HG02870 (cell line): ENCODE data around the gene SLC9A2.

ENCODE experiments used
- ATAC-seq: cut with Tn5 transposase; IDR thresholded peaks from one replicate; pipeline ENCODE4 v1.9.1; 2021; ENCODE audit warnings: mild to moderate bottlenecking, moderate library complexity; ENCODE audit not compliant: unreplicated experiment

Gene SLC9A2

DNA sequence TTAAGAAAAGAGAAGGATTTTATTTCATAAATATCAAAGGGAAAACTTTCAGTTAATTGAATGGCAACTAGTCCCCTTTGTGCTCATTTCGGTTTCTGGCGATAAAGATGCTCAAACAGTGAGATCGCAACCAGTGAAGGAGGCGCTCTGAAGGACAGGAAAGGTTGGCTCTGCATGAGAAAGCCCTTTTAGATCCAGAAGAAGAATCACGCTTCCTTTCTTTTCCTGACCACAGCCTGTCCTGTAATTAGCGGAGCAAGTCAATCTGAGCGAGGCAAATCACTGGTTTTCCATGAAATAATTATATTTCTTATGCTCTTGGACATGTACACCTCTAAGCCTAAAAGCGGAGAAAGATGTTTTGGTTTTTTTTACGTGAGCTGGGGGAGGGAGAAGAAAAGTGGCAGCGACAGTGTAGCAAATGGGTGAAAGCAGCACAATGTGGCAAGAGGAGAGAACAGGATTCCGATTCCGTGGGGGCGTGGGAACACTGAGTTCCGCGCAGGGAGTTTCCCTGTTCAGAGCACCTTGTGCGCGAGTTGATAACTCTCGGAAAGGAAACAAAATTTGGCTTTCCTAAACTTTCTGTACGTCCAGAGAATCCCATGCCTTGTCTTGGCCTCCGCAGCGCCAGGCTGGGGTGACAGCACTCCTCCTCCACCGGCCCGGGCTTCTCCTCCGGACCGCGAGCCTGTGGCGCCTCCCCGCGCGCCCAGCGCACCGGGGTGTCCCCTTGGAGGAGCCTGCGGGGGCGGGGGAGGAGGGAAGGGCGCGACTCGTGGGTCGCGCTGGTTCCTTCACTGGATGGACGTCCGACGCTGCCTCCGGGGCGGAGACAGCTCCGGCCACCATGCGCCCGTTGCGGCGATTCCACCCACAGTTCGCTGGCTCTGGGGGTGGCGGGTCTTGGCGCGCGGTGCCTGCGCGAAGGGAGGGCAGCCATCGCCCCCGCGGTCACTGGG, 620 bp upstream of the SLC9A2 start:
- no peak for ATAC-seq

DNA sequence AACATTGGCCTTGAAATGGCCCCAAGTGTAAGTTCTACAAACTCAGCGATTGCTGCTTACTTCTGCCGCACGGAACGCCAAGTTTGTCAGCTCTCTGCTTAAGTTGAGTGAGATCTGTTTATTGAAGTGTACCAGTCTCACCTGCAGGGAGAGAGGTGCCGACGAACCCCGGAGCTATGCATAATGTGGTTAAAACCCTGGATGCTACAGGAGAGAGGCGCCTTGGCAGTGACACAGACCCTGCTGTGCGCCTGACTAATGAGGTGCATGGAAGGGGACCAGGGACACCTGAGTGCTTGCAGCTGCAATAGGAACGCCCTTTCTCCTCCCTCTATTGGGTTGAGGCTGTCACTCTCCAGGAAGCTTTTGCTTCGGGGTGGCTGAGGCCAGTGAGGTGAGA, 979 bp downstream of the SLC9A2 start:
- ATAC-seq = no peak

DNA sequence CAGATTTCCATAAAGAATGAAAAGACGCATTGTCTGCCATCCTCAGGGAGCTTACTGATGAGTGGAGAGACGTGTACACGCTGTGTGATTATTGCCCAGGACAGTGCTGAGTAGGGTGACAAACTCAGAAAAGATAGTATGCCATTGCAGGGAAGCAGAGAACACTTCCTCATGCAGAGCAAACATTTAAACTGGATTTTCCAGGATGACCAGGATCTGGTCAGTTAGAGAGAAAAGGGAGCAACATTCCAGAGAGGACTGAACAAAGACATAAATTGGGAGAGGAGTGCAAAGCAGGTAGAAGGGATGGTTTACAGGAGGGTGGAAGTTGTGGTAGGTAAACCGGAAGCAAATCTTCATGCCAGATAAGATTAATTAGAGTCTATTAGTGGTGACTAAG, 2.3 kb downstream of the SLC9A2 start:
- ATAC-seq = no peak

DNA sequence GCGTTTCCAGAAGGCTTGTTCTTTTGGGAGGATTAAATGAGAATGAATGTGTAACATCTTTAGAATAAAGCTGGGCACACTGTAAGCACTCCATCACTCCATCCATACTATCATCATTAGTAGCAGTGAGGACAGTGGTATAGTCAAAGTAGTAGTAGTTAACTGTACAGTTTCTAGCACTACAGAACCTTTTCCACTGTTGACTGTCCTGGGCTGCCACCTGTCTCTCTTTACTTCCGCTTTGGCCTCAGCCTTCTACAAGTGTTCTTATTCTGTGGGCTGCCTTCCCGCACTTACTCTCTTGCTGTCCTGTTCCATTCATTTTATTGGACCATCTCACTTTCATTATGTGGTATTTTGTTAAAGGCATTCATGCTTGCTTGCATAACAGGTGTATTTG, 3.3 kb downstream of the SLC9A2 start:
- peak; percentile 64 for ATAC-seq

DNA sequence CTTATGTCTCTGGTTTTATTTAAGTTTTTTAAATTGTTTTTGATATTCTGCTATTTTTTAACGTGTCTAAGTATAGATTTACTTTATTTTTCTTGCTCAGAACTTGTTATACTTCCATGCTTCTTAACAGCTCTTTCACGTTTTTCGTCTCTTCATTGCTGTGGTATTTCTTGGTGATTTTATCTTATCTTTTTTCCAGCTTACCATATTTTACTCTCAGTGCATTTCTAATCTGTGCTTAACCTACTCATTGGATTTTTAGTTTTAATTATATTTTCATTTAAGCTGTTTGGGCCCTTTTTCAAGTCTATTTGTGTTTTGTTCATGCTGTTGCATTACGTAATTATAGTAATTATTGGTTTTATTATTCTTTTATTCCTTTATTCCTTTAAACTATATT, 11.1 kb downstream of the SLC9A2 start:
- no peak for ATAC-seq

DNA sequence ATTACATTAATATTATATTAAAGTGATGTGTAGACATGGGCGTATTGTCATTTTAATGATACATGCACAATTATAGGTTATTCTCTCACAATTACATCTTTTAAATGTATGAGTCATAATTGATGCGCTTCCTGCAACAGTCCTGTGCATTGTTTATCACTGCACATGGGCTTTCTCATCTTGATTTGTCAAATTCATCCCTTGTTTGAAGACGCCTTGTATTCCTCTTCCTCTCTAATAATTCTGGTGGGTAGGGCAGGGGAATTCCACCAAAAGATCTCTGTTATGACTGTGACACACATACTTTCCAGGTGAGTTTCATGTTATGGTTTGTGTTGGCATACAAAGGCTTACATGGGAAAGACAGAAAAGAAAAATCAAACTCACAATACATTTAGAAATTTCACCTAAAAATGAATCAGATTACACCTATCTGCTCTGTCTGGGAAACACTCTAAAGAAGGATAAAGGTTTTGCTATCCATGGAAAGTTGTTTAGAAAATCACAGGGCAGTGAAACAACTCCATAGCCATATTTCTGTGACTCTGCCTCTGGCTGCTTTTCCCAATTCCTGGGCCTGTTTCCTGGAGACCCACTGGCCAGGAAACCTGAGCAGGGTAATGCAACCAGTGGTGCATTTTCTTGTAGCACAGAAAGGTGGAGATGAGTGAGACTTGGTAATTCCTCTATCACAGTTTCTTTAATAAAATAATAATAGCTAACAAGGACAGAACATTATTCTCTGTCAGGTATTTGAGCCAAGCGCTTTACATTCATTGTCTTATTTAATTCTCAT, 13.2 kb downstream of the SLC9A2 start:
- peak; percentile 55 for ATAC-seq

DNA sequence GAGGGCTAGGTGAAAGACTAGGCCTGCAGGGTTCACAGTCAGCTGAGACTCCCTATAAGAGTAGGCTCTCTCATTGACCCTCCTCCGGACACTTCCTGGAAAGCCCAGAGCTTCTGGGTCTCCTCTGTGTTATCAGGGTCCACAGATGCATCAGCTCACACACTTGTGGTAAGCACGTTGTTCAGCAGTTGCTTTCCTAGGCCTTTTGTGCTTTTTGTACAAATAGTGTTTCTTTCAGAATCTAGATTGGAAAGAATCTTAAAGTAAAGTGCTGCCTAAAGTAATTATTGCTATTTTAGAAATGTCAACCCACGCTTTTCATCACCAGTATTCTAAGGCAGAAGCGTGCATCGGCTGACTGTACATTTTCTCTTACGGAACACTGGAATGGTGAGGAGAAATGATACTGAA, 15.5 kb downstream of the SLC9A2 start:
- ATAC-seq = no peak

DNA sequence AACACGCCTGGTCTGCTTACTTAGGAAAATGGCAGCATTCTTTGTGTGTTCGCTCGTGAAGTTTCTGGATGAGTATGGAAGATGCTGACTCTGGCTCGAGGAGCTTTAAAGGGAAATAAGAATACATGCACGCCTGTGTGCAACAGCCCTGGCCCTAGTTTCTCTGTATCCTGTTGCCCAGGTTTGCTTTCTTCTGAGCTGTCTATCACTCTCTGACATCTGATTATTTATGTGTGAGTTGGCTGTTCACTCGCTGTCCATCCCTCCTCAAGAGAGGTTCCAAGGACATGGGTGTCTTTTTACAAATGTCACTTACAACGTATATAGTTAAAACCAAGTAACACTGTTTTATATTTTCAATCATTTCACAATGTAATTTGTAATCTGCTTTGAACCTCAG, 16.0 kb downstream of the SLC9A2 start:
- no peak for ATAC-seq

DNA sequence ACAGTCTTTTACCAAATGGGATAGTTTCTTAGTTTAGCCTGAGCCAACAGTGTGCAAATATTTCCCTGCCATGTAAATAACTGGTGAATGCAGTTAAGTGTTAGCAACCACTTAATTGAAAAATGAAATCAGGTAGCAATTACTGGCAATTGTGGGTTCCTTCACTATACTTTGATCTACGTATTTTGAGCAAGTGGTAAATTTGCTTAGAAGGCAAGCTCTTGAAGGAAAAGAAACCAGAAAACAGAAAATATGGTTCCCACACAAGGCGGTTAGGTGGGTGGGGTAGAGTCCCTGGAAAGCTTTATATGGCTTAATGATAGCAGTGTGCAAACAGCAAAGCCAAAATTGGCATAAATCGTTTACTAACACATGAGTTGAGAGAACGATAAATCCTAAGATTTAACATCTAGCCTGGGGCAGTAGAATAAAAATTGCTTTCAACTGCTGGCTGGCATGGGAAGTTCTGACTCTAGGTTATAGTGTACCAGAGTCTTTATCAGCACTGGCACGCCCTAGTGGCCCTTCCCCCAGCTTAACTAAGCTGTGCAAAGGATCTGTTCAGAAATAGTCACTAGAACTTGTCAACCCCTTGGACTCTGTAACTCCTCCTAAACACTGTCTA, 17.0 kb downstream of the SLC9A2 start:
- ATAC-seq = no peak

DNA sequence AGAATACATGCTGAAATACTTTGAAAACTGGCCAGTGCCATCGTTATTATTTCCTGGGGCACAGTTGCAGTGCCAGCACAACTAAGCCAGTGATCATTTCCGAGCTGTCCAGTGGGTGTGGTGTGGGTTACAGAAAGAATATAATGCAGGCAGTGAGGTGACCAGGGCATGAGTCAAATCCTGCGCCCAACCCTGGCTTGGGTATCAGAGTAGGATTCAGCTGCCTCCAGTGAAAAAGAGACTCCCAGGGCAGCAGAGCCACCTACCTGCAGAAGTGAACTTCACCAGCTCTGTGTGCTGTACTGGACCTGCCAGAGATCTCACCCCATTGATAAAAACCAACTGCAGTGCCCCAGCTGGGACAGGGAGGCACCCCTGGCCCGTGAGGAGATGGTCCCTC, 18.0 kb downstream of the SLC9A2 start:
- no peak for ATAC-seq

DNA sequence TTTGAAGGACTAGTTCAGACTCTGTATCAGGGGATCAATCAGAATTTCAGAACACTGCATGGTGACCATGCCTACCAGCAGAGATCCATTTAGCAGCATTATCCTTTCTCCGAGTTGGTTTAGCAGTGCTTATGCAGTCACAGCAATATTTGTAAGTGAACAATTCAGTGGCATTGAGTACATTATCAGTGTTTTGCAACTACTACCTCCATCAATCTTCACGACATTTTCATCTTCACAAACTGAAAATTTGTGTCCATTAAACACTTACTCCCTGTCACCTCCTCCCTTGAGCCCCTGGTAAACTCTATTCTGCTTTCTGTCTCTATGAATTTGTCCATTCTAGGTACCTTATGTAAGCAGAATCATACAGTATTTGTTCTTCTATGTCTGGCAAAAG, 20.1 kb downstream of the SLC9A2 start:
- no peak for ATAC-seq

DNA sequence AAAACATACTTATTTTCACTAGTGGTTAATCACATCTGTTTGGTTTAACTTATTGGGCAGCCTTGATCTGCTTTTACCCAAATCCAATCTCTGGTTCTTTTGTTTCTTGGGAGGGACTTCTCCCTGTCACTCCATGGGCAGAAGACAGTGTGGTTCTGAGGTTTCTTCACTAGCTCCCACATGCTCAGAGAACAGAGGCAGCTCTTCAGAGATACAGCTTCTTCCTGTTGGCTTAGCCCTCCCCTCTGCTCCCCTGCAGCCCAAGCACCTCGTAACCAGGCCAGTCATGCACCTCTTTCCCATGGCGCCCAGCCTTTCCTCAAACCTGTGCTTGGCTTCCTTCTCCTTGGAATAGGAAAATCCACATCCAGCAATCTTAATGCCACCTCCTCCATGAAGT, 32.8 kb downstream of the SLC9A2 start:
- no peak for ATAC-seq

DNA sequence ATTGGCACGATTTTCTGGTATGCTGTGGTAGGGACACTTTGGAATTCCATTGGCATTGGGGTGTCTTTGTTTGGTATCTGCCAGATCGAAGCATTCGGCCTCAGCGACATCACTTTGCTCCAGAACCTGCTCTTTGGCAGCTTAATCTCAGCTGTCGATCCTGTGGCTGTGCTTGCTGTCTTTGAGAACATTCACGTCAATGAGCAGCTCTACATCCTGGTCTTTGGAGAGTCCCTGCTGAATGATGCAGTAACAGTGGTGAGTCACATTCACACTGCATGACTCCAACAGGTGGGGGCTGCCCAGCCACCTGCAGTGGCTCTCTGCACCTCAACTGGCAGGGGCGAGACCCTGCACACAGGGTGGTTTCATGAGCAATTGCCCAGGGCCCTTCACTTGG, 38.4 kb downstream of the SLC9A2 start:
- ATAC-seq = peak; percentile 61

DNA sequence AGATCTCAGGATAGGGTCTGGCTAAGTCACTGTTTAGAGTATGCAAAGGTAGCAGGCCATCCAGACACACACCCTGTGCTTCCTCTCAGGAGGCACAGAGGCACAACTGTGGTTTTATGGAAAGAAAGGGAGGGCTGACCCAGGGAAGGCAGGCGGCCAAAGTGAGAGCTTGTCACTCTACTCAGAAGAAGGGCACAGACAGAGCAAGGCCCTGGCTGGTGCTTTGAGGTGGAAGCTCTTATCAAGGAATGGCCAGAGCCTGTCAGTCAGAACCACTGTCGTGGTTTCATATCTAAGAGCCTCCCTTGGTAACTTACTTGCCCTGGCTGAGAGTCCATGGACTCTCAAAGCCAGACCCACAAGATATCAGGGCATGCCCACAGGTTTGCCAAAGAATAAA, 40.7 kb downstream of the SLC9A2 start:
- ATAC-seq = no peak

DNA sequence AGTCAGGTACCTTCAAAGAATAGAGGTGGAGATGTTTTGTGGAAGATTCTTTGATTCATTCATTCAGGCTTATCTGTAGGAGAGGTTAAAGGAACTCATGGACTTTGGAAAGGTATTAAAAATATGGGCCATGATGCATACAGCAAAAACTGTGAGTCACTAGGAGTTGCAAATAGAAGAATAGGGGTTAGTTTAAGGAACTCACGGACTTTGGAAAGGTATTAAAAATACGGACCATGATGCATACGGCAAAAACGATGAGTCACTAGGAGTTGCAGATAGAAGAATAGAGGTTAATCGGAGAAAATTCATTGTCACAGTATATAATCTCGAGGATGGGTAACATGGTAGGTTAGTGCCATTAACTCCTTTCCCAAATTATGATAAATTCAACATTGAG, 41.2 kb downstream of the SLC9A2 start:
- ATAC-seq = no peak

DNA sequence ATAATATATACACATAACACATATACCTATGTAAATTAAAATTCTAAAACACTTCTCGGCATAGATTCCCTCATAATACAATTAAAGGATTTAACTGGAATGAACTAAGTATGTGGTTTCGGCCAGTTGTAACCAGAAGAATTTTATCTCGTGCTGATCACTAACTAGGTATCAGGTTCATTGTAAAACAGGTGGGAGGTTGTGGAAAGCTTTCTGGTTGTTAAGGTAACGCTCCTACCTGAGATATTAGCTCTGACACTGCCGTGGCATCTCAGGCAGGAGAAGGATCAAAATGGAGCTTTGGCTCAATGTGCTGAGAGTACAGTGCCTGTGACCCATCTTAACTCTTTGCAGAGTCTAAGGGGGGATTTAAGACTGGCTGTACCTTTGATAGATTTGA, 42.5 kb downstream of the SLC9A2 start:
- ATAC-seq = no peak

DNA sequence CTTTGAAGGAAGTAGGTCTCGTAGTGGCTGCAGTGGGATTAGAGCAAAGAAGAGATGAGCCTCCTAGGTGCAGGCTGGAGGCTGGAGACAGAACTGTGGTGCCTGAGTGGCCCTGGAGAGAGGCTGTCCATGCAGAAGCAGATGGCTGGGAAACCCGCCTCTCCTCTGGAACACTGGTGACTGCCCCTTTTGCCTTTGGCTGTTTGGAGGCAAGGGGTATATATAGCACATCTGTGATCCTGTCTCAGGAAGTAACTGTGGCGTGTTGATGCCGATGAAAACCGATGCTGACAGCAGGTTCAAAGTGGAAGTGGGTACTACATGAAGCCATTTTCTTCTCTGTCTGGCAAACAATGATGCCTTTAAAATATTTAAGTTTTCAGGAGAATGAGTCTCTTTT, 43.5 kb downstream of the SLC9A2 start:
- no peak for ATAC-seq

DNA sequence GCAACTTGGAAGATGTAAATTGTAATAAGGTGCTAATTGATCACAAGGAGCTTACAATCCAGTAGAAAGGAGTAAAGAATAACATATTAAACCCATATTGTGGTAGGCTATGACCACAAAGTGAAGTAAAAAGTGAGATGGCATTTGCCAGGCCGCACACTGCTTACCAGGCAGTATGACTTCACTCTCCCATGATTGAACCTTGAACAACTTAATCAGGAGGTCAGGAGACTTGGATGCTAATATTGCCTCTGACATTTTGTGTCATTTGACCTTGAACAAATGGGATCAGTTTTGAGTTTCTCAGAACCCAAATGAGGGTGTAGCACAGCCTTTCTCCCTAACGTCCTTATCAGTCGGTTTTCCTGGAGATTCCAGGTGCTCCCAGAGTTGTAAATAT, 44.0 kb downstream of the SLC9A2 start:
- no peak for ATAC-seq

DNA sequence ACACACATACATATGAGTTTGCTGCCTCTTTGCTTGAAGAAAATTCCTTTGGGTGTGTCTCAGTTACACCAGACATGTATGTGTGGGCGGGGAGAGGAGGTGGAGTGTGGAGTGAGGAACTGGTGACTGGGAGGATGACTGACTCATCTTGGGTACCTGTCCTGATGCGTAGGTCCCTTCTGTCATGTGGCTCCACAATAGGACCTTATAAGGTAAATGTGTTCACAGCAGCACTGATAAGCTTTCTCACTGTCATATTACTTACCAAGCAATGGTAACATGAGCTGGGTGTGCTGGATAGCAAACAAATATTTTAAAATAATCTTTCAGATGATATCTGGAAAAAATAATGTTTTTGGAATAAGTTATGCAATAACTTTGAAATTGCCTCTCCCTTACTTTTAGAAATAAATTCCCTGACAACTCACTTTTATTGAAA, 45.1 kb downstream of the SLC9A2 start:
- peak; percentile 77 for ATAC-seq

DNA sequence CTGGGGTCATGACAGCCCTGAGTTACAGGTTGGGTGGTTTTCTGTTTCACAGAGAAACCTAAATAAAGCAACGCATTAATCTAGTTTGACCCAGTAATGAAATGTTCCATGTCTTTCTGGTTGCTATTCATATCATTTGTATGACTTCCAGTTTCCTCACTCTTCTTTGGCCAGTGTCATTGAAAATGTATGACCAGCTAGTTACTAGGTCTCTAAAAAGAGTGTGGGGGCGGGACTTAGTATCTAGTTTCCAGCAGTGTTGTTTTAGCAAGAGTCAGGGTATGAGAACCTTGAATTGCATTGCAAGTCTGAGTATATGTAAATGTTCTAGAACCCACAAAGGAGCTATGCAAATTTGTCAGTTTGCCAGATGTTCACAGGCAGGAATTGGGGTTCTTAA, 47.7 kb downstream of the SLC9A2 start:
- peak; percentile 39 for ATAC-seq

DNA sequence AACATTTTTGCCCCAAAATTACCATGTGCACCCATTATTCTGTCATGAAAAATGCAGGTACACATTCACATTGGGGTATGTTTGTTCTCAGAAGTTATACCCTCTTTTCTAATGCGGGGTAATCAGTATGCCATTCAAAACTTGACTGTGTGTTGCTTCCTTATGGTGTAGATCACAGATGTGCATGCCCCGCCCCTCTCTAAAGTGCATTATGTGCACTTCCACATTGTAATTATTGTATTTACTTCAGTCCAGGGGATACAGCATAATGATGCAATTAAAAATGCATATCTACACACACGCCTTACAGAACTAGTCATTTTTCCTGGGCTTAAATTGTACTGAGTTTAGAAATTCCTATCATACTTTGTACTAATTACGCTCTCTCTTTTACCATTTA, 48.8 kb downstream of the SLC9A2 start:
- no peak for ATAC-seq

DNA sequence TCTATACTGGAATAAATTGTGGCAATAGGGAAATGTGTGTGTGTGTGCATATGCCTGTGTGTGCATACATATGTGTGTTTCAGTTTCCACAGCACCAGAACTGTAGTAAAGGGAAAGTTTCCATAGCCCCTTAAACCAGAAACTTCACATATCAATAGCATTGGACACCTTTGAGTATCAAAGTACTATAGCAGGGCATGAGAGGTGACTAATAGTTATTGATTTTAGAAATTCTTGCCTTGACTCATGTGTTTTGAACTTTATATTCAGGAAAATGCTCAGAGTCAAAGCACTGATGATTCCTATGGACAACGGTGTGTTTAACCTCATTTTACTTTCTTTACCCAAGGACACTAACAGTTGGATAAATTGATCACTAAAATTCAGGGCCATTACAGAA, 50.0 kb downstream of the SLC9A2 start:
- ATAC-seq = no peak
